DMS 273 treated with DMSO at 0.1 percent for 48 hours (cell line): ENCODE measurements around the gene NPEPL1.

ENCODE experiments used
- DNase-seq: peaks from one replicate; lab custom pipeline; 2025; lab: John Stamatoyannopoulos, UW

Gene NPEPL1

GRCh38 chr20:58658760-58659159 is 33.8 kb upstream of the NPEPL1 start:
- no peak for DNase-seq

- DNase-seq: no peak
These were observed 32.8 kb upstream of the NPEPL1 start for GRCh38 chr20:58659841-58660240.

- no peak for DNase-seq
These were observed 31.6 kb upstream of the NPEPL1 start for GRCh38 chr20:58660855-58661597.

GRCh38 chr20:58661598-58662473 is 30.8 kb upstream of the NPEPL1 start:
- no peak for DNase-seq

- DNase-seq: no peak
These were observed 28.3 kb upstream of the NPEPL1 start for GRCh38 chr20:58664331-58664730.

- DNase-seq: no peak
These were observed 27.7 kb upstream of the NPEPL1 start for GRCh38 chr20:58664883-58665282.

GRCh38 chr20:58665606-58666005 is 27.0 kb upstream of the NPEPL1 start:
- DNase-seq: no peak

GRCh38 chr20:58666702-58667101 is 25.9 kb upstream of the NPEPL1 start:
- DNase-seq: no peak

GRCh38 chr20:58667975-58668374 is 24.6 kb upstream of the NPEPL1 start:
- DNase-seq: no peak

- DNase-seq: no peak
These were observed 23.7 kb upstream of the NPEPL1 start for GRCh38 chr20:58668901-58669286.

- no peak for DNase-seq
These were observed 23.2 kb upstream of the NPEPL1 start for GRCh38 chr20:58669287-58670006.

- DNase-seq: no peak
These were observed 22.5 kb upstream of the NPEPL1 start for GRCh38 chr20:58670102-58670501.

GRCh38 chr20:58670659-58671058 is 21.9 kb upstream of the NPEPL1 start:
- DNase-seq: no peak

GRCh38 chr20:58673119-58673518 is 19.5 kb upstream of the NPEPL1 start:
- no peak for DNase-seq

- DNase-seq: no peak
These were observed 17.4 kb upstream of the NPEPL1 start for GRCh38 chr20:58675146-58675584.

GRCh38 chr20:58675641-58676040 is 17.0 kb upstream of the NPEPL1 start:
- DNase-seq: no peak

- DNase-seq: no peak
These were observed 16.4 kb upstream of the NPEPL1 start for GRCh38 chr20:58676161-58676560.

- DNase-seq: no peak
These were observed 15.5 kb upstream of the NPEPL1 start for GRCh38 chr20:58677079-58677604.

GRCh38 chr20:58677808-58678207 is 14.8 kb upstream of the NPEPL1 start:
- no peak for DNase-seq

- no peak for DNase-seq
These were observed 13.8 kb upstream of the NPEPL1 start for GRCh38 chr20:58678806-58679205.

- DNase-seq: no peak
These were observed 9.7 kb upstream of the NPEPL1 start for GRCh38 chr20:58682656-58683531.
